Neural crest cell (in vitro differentiated cells): ENCODE measurements around the gene CARHSP1. TPM values are rescaled to one million over a fixed set of nuclear protein-coding genes. Genes with fewer than 3 reads are reported as not detected.

Experiments used
- DNase-seq: peaks from one replicate; pipeline ENCODE4 v3.0.0; 2021; ENCODE audit warnings: low read depth, mixed read lengths, low spot score
- H3K27ac Mint-ChIP-seq: one replicate; pipeline ENCODE4 v1.8.0; 2021; ENCODE audit warnings: mild to moderate bottlenecking, mixed read lengths; ENCODE audit not compliant: unreplicated experiment
- H3K27me3 Mint-ChIP-seq: 2 replicates; pipeline ENCODE4 v1.8.0; 2021; ENCODE audit warnings: low read depth, mild to moderate bottlenecking, mixed read lengths
- H3K36me3 Mint-ChIP-seq: 2 replicates; pipeline ENCODE4 v1.8.0; 2021; ENCODE audit warnings: low read depth, mild to moderate bottlenecking, mixed read lengths
- H3K4me1 Mint-ChIP-seq: 2 replicates; pipeline ENCODE4 v1.8.0; 2021; ENCODE audit warnings: mixed read lengths
- H3K4me3 Mint-ChIP-seq: one replicate; pipeline ENCODE4 v1.8.0; 2021; ENCODE audit warnings: mild to moderate bottlenecking, mixed read lengths
- H3K9me3 Mint-ChIP-seq: 2 replicates; pipeline ENCODE4 v1.8.0; 2021; ENCODE audit warnings: mixed read lengths
- total RNA-seq: library from RNA; stranded (reverse); gene quantifications from 2 replicates; pipeline ENCODE4 v1.2.1, GENCODE V29; 2021
- TF ChIP-seq, protein P1 (sequence below): fragments of 200-600 bp; sonication (generic); conservative IDR thresholded peaks from 2 replicates; pipeline ENCODE4 v1.5.0; 2021; ENCODE audit warnings: antibody characterized with exemption, mild to moderate bottlenecking

The CARHSP1 gene
- total RNA-seq, 1 donor from 2014 or later = 147 TPM

DNA sequence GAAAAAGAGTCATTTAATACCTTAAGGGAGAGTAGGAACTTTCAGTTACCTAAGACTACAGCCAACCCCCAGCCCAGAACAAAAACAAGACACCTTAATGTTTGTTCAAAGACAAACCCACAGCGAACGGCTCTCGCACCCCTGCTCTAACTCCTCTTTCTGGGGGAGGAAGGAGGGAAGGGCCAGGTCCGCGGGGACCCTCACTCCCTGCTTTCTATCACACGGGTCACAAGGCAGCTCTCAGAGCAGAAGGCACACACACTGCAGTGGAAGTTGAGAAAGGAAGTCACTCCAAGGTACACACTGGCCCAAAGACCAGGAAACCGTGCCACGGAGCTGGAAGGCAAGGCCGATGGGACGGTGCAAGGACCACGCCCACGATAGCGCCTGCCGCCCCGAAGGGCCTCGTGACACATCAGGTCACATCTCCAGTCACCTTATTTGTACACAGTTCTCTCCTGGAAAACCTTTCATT, 23.3 kb upstream of the CARHSP1 start:
- peaks cover 28% of the 10 kb centered on the region for H3K36me3 Mint-ChIP-seq
- H3K4me1 Mint-ChIP-seq = peaks cover 30% of the 10 kb centered on the region
- TF ChIP-seq, protein P1, sequence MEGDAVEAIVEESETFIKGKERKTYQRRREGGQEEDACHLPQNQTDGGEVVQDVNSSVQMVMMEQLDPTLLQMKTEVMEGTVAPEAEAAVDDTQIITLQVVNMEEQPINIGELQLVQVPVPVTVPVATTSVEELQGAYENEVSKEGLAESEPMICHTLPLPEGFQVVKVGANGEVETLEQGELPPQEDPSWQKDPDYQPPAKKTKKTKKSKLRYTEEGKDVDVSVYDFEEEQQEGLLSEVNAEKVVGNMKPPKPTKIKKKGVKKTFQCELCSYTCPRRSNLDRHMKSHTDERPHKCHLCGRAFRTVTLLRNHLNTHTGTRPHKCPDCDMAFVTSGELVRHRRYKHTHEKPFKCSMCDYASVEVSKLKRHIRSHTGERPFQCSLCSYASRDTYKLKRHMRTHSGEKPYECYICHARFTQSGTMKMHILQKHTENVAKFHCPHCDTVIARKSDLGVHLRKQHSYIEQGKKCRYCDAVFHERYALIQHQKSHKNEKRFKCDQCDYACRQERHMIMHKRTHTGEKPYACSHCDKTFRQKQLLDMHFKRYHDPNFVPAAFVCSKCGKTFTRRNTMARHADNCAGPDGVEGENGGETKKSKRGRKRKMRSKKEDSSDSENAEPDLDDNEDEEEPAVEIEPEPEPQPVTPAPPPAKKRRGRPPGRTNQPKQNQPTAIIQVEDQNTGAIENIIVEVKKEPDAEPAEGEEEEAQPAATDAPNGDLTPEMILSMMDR = no peak
- no peaks in the 10 kb centered on the region for H3K9me3 Mint-ChIP-seq
- no peak overlapping the region for H3K27ac Mint-ChIP-seq
- no peak for DNase-seq
- no peaks in the 10 kb centered on the region for H3K27me3 Mint-ChIP-seq
- no peak overlapping the region for H3K4me3 Mint-ChIP-seq

DNA sequence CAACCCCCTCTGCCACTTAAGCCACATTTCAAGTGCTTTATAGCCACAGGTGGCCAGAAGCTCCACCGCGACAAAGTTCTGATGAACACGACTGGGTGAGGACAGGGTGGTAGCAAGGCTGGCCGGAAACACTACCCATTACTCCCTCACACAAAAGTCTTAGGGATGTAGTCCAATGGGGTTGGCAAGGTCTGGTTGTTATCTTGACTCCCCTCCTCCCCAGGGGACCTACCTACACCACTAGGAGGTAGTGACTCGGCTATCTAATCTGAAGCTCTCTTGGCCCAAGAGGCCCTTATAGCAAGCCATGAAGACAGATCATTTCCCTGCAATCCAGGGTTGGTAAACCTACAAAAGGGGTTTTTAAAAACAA, 21.7 kb upstream of the CARHSP1 start:
- DNase-seq = no peak
- Mint-ChIP-seq H3K27ac (no peak overlapping the region), H3K9me3 (no peaks in the 10 kb centered on the region), H3K4me1 (peaks cover 36% of the 10 kb centered on the region), H3K27me3 (peaks cover 7% of the 10 kb centered on the region), H3K36me3 (peaks cover 31% of the 10 kb centered on the region), H3K4me3 (no peak overlapping the region)
- TF ChIP-seq, protein P1 = no peak

DNA sequence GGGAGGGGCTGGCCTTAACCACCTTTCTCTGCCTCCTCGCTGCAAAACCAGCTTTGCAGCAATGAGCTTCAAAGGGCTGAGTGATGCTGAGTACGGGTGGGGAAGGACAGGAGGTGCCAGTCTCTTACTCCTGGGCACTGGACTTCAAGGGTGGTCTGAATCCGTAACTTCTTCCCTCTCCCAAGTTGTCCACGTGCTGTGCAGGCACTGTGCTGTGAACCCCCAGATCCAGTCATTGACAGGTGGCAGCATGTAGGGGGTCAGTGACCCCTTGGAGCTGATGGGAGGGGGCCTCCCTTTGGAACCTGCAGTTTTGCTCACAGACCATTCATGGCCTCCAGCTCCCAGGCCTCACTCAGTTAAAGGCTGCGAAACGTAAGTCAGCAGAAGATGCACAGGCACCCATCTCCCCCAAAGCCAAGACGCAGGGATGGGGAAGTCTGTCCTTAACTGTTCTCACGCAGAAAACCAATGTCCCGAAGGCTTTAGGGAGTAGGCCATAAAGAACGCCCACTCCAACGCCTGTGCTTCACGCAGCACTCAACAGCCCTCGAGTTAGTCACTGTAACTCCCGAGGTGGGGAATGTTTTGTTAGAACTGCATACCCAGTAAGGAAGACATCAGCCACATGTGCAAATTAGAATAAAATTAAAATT, 21.2 kb upstream of the CARHSP1 start:
- TF ChIP-seq, protein P1 = no peak
- peaks cover 26% of the 10 kb centered on the region for H3K36me3 Mint-ChIP-seq
- H3K27me3 Mint-ChIP-seq = peaks cover 9% of the 10 kb centered on the region
- H3K27ac Mint-ChIP-seq = peak overlapping the region; percentile 43
- H3K4me3 Mint-ChIP-seq = no peak overlapping the region
- peaks cover 39% of the 10 kb centered on the region for H3K4me1 Mint-ChIP-seq
- DNase-seq = no peak
- H3K9me3 Mint-ChIP-seq = no peaks in the 10 kb centered on the region

DNA sequence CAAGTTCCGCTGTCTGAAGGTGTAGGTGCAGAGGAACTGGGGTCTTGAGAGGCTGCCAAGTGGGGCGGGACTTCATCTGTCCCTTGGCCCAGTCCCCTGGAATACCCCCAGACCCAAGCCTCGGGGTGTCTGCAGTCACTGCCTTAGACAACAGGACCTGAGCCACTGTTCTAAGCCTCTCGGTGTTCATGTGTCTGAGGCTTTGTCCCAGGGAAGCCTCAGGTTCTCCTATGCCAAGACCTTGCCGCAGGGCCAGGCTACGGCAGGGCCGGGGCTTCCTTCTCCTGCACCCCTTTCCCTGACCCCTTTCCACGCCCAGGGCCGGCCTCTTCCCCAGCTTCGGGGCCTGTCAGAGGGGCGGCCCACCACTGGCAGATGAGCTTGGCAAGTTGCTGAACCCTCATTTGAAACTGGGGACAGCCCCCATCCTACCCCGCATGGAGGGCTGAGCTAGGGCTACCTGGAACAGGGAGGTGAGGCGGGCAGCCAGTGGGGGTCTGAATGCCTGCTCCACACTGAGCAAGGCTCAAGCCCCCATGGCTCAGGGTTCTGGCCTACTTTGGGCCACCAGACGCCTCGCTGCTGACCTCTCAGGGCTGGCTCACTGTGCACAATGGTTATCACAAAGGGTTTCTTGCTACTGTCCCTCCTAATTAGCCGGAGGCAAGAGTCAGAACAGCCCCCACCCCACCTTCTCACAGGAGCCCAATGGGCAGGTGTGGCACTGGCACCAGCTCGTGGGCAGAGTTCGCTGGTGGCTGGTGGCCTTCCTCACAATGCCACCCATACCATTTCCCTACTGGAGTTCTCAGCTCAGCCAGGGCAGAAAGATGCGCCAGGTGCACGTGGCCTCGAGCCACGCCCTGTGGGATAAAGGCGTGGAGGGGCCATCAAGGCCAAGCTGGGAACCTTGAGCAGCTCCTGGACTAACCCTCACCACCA, 20.4 kb upstream of the CARHSP1 start:
- Mint-ChIP-seq H3K36me3 (peaks cover 21% of the 10 kb centered on the region), H3K9me3 (no peaks in the 10 kb centered on the region), H3K27ac (no peak overlapping the region), H3K4me1 (peaks cover 34% of the 10 kb centered on the region), H3K4me3 (no peak overlapping the region), H3K27me3 (peaks cover 9% of the 10 kb centered on the region)
- no peak for DNase-seq
- TF ChIP-seq, protein P1 = no peak

DNA sequence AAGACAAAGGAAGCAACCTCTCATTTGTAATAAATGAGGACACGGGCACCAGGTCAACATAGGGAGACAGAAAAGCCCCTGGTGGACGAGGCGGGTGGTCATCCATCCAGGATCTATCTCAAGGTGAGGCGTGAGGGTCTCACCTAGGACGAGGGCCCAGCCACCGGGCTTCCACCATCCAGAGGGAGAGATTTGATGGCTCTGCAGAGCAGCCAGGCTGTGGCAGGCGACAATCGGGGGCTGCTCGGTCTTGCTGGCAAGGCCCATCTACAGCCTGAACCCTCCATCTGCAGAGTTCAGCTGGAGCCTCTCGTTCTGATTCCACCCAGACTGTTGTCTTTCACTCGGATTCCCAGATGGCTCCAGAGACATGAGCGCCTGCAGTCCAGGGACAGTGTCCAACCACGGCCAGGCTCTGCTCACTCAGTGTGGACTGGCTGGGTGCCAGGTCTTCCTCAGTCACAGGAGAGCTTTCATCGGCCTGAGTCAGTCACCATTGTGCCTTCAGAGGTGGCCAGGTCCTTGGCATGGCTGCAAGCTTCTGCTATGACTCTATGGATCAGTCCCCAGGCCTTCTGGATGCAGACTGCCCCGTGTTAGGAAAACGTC, 19.2 kb upstream of the CARHSP1 start:
- Mint-ChIP-seq H3K9me3 (no peaks in the 10 kb centered on the region), H3K4me3 (no peak overlapping the region), H3K4me1 (peaks cover 26% of the 10 kb centered on the region), H3K27me3 (peaks cover 9% of the 10 kb centered on the region), H3K36me3 (peaks cover 21% of the 10 kb centered on the region), H3K27ac (no peak overlapping the region)
- TF ChIP-seq, protein P1 = no peak
- DNase-seq = no peak
